GM19238 (cell line): ENCODE measurements around the gene MEIS1.
"Not testable (repeated sequence)": the region's sequence is repeated elsewhere in the genome, so short reads cannot be mapped to it uniquely, and the experiment has no call there.

Source experiments
- DNase-seq: peaks from one replicate; pipeline ENCODE4 v3.0.0; 2011; ENCODE audit warnings: low spot score; ENCODE audit not compliant: insufficient read length

The MEIS1 gene

GRCh38 chr2:66434679-66435548, at the start of gene MEIS1:
TSS of gene MEIS1 (plus strand) at chr2:66435125. CDS start at chr2:66435857, 732 bp downstream.
- no peak for DNase-seq

- DNase-seq = no peak
These were observed 47.7 kb upstream of the MEIS1 start for GRCh38 chr2:66387016-66387753.

DNA sequence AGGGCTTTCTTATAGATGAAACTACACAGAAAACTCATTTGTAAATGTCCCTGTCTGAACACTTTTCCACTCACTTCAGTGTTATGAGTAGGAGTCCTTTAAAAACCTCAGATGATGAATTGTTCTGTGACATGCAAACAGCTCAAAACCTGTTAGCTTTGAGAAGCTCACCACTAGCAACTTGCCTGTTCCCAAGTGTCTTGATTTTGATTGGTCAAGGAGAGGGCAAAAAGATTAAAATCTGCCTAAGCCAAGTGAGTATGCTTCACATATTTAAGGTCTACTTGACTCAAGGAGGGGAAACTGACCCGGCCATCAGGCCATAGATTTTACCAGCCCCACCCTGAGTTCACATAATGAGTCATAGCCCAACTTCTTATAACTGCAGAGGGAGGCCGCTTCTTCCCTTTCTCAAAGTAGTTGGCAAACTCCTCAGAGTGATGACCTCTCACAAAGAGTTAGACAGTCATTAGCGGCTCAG, 45.2 kb upstream of the MEIS1 start:
- no peak for DNase-seq

GRCh38 chr2:66390152-66390551, 44.8 kb upstream of the MEIS1 start:
- DNase-seq = no peak

- no peak for DNase-seq
These were observed 44.1 kb upstream of the MEIS1 start for GRCh38 chr2:66390811-66391210.

DNA sequence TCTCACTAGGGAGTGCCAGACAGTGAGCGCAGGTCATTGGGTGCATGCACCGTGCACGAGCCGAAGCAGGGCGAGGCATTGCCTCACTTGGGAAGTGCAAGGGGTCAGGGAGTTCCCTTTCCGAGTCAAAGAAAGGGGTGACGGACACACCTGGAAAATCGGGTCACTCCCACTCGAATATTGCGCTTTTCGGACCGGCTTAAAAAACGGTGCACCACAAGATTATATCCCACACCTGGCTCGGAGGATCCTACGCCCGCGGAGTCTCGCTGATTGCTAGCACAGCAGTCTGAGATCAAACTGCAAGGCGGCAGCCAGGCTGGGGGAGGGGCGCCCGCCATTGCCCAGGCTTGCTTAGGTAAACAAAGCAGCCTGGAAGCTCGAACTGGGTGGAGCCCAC, 43.7 kb upstream of the MEIS1 start:
- DNase-seq = not testable (repeated sequence)

GRCh38 chr2:66405473-66405872, 29.5 kb upstream of the MEIS1 start:
- no peak for DNase-seq

- no peak for DNase-seq
These were observed 26.0 kb upstream of the MEIS1 start for GRCh38 chr2:66408905-66409304.

DNA sequence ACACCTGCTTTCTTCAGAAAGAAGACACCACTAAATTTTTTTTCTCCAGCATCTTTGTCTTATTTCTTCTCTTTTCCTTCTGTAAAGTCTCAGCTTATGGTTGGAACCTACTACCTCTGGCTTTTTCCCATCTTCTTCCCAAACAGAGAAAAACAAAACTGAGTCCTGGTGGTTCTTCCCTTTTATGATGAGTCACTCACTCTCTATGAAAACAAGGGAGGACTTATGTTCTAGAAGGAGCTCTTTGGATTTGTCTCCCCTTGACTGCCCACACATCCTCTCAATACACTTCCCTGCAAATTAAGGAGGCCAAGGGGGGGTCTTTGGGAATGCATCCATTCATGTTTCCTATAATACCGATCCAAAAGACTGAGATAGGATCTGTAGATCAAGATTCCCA, 22.1 kb upstream of the MEIS1 start:
- no peak for DNase-seq

DNA sequence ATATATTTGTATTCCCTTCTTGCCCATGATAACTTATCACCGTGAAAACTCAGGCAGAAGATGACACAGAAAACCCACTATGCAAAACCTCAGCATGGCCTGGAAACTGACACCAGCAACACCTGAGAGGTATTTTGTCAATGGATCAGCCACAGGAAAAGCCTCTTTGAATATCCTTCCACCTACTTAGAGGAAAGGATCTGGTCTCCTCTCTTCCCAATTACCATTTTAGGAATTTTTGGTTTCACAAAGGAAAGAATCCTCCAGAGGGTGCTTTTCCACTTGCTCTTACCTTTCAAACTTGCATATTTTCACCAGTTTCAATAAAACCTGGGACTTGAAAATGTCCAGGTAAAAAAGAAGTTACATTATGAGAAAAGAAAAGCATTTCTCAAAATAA, 20.0 kb upstream of the MEIS1 start:
- DNase-seq = no peak

GRCh38 chr2:66418381-66418780, 16.5 kb upstream of the MEIS1 start:
- DNase-seq = no peak

GRCh38 chr2:66421612-66422011, 13.3 kb upstream of the MEIS1 start:
- DNase-seq = no peak

DNA sequence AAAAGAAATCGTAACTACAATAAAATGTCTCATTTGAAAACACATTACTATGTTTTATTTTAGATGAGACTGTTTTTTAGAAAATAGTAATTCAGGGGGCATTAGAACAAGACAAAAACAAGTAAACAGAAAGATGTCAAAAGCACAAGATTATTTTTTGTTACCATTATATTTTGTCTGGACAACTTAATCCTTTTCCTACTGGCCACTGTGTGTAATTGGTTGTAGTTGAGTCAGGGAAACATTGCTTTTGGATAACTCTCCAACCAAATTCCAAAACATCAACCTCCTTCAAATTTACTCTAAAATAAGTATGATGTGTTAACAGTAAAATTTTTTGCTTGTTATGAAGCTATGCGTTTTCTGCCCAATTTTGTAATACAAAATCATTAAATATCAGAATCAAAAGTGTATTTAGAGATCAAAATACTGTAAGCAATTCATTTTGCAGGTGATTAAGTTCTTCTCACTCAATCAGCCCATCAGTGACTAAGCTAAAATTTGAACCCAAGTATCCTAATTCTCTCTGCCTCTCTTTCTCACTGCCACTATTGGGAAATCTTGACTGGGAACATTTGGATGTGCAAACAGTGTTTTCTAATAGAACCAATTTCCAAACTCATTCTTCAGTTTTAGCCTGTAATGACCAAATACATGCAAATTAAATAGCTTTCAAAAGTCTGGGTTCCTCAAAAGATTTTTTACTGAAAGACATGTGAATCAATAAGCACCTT, 11.4 kb upstream of the MEIS1 start:
- no peak for DNase-seq

GRCh38 chr2:66426244-66427111, 8.4 kb upstream of the MEIS1 start:
- DNase-seq = no peak

DNA sequence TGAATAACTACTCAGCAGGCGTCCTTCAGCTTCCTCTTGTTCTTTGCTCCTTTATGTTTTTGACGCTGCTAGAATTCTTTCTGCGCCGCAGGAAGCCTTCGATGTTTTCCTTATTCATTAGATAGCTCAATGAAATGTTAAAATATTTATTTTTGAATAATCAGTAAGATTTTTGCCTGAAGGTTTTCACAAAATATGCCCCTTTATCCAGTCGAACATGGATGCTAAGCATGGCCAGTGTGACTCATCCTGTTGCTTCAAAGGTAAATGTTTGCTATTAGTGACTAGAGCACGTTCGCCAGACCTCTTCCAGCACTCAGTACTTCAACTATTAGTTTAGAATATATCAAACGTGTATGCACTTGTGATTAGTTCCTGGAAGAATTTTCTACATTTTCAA, 7.6 kb upstream of the MEIS1 start:
- no peak for DNase-seq

- no peak for DNase-seq
These were observed 5.8 kb upstream of the MEIS1 start for GRCh38 chr2:66428986-66429612.

DNA sequence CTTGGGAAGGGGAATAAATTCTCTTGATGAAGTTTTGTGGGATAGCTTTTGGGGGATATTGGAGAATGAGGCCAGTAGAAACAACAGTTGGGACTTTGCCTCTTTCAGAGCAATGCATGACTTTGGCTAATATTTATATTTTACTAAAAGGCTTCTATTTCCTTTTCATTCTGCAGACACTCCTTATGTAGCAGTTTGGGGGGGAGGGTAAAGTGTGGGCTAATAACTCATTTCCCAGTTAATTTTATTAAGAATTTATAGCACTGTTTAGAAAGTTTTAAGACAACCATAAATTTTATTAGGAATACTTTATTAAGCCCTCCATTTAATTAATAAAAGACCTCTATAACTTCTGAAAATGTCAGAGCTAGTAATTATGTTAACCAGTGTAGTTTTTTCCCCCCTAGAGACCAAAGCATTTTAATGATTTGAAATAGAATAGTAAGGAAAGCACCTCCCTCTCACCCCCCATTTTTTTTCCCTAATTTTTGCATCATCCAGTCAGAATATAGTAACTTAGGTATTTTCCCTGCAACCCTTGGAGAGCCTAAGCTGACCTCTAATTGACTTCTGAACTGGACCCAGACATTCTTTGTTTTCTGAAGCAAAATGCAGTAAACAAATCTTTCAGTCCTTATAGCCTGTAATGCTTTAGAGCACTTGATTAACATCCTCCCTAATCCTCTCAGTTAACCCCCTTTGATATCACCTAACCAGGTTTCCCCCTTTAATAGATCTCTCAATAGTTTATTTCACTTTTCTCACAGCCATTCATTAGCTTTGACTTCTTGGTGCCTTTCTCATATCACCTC, 5.0 kb upstream of the MEIS1 start:
- no peak for DNase-seq

DNA sequence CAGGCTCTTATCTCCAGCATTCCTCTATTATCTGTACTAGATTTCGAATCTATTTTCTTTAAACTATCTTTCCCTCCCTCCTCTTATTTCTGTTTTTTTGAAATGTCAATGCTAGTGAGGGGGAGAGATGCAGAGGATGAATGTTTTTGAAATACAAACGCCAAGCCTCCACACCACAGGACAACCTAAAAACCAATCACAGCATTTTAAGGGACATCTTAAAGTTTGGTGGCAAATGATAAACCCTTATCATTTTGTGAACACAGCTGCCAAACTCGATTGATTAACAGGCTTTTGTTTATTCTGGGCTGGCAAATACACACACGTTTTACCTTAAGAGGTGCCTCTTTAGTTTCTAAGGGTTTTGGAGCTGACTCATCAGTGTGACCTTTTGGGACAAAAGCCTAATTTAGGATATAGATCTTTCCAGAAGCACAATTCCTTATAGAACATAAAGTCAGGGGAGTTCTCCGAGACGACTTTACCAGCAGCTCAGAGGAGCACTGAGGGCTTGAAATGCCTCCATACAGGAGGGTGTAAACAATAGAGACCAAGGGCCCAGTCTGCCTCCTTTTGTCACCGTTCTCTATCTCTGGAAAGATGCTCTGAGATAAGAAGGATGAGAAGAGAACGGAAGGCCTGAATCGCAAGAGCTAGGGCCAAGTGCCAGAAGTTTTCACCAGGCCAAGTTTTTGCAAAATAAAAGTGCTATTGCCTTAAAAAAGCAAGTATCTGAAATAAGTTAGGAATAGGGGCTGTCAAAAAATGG, 4.2 kb upstream of the MEIS1 start:
- DNase-seq = no peak

DNA sequence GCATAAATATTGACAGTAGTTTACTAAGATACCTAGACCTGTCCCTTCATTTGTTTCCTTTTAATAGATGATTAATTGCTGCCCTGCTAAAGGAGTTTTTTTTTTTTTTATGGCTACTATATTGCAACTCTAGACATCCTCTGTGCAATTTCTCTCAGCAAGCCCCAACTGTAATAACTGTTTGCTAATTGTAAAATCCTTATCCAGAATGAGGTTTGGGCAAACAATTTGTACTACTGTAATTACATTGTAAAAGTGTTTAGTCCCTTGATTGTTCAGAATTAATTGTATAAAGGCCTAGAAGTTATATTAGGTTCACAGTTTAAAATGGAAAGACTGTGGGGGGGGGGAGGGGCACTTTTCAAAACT, 3.7 kb upstream of the MEIS1 start:
- no peak for DNase-seq
